NCI-H69 (cell line): ENCODE data around the gene RERE.

Source experiments
- DNase-seq: peaks from one replicate; lab custom pipeline; 2025; lab: John Stamatoyannopoulos, UW

RERE gene

GRCh38 chr1:8424539-8425116 lies 392.8 kb downstream of the RERE start:
- peak; percentile 59 for DNase-seq

- peak; percentile 87 for DNase-seq
Measured at GRCh38 chr1:8423692-8424538, 393.5 kb downstream of the RERE start.

- peak; percentile 51 for DNase-seq
Measured at GRCh38 chr1:8423269-8423691, 394.2 kb downstream of the RERE start.

GRCh38 chr1:8422510-8423268 lies 394.8 kb downstream of the RERE start:
- DNase-seq, result no peak

GRCh38 chr1:8421721-8422120 lies 395.7 kb downstream of the RERE start:
- no peak for DNase-seq

- no peak for DNase-seq
Measured at GRCh38 chr1:8420318-8420717, 397.1 kb downstream of the RERE start.

GRCh38 chr1:8419861-8420260 lies 397.6 kb downstream of the RERE start:
- no peak for DNase-seq

- DNase-seq, result no peak
Measured at GRCh38 chr1:8419172-8419571, 398.3 kb downstream of the RERE start.

GRCh38 chr1:8418301-8418700 lies 399.1 kb downstream of the RERE start:
- DNase-seq, result no peak

GRCh38 chr1:8417625-8418024 lies 399.8 kb downstream of the RERE start:
- DNase-seq, result no peak

- DNase-seq, result no peak
Measured at GRCh38 chr1:8416881-8417280, 400.6 kb downstream of the RERE start.

GRCh38 chr1:8415526-8416278 lies 401.7 kb downstream of the RERE start:
- peak; percentile 23 for DNase-seq

GRCh38 chr1:8412183-8412831 lies 405.1 kb downstream of the RERE start:
- peak; percentile 6 for DNase-seq

- DNase-seq, result no peak
Measured at GRCh38 chr1:8411803-8412182, 405.6 kb downstream of the RERE start.

- DNase-seq, result no peak
Measured at GRCh38 chr1:8410791-8411190, 406.6 kb downstream of the RERE start.

GRCh38 chr1:8409606-8410005 lies 407.8 kb downstream of the RERE start:
- no peak for DNase-seq

GRCh38 chr1:8409106-8409505 lies 408.3 kb downstream of the RERE start:
- peak; percentile 7 for DNase-seq

GRCh38 chr1:8408151-8408839 lies 409.1 kb downstream of the RERE start:
- peak; percentile 50 for DNase-seq

GRCh38 chr1:8407652-8408051 lies 409.8 kb downstream of the RERE start:
- no peak for DNase-seq

- DNase-seq, result no peak
Measured at GRCh38 chr1:8406960-8407359, 410.5 kb downstream of the RERE start.

GRCh38 chr1:8406011-8406410 lies 411.4 kb downstream of the RERE start:
- DNase-seq, result no peak
